Esophagus muscularis mucosa (tissue), 4 donors: ENCODE data around the gene AURKB. TPM values are rescaled to one million over a fixed set of nuclear protein-coding genes. Genes with fewer than 3 reads are reported as not detected.

ENCODE experiments used
- DNase-seq: peaks from one replicate; pipeline ENCODE4 v3.0.0-alpha.2; 2017; ENCODE audit errors: extremely low spot score
- H3K27ac ChIP-seq, 4 donors: fragments of 200-600 bp; sonication (generic); replicated peaks in 1 of 4; 1 replicate in 3 of 4; 2 replicates in 1 of 4; pipeline ENCODE4 v1.5.1; 2016 to 2019; ENCODE audit warnings: mild to moderate bottlenecking in 1 of 4
- H3K27me3 ChIP-seq, 4 donors: fragments of 200-600 bp; sonication (generic); one replicate each; pipeline versions ENCODE4 v1.5.1 to v1.6.0; 2016 to 2019
- H3K36me3 ChIP-seq, 4 donors: fragments of 200-600 bp; sonication (generic); one replicate each; pipeline ENCODE4 v1.5.1; 2016 to 2019
- H3K4me1 ChIP-seq, 4 donors: fragments of 200-600 bp; sonication (generic); one replicate each; pipeline ENCODE4 v1.5.1; 2016 to 2019
- H3K4me3 ChIP-seq, 4 donors: fragments of 200-600 bp; sonication (generic); 1 replicate in 2 of 4; 2 replicates in 2 of 4; pipeline ENCODE4 v1.5.1; 2016 to 2019; ENCODE audit warnings: mild to moderate bottlenecking in 4 of 4, moderate library complexity in 1 of 4
- H3K9me3 ChIP-seq, 4 donors: fragments of 200-600 bp; sonication (generic); 1 replicate in 3 of 4; 2 replicates in 1 of 4; pipeline ENCODE4 v1.5.1; 2016 to 2019
- EP300 ChIP-seq: sonication (generic); formaldehyde crosslinking; IDR thresholded peaks from one replicate; pipeline ENCODE4 v1.6.1; 2017; ENCODE audit warnings: antibody characterized with exemption
- POLR2A ChIP-seq: fragments of 450-650 bp; IDR thresholded peaks from one replicate; pipeline ENCODE4 v1.6.1; 2017; ENCODE audit warnings: antibody characterized with exemption, moderate library complexity, mild to moderate bottlenecking, low read depth
- POLR2AphosphoS5 ChIP-seq, 2 donors: sonication (generic); formaldehyde crosslinking; IDR thresholded peaks; one replicate each; pipeline ENCODE4 v1.6.1; 2017; ENCODE audit warnings: antibody characterized with exemption in 2 of 2
- WGBS: methylation state at CpG from one replicate; pipeline ENCODE4 v1.1.5; 2018; 5-methylcytosine and 5-hydroxymethylcytosine counted together
- intact Hi-C: fragments of 100-400 bp; cut with DNase I; formaldehyde crosslinking; loops from one replicate; pipeline ENCODE4 v1.15.1; 2023
- total RNA-seq, 4 donors: library from RNA; depleted of rRNA; stranded (reverse); fragments of >200 nt; gene quantifications; one replicate each; pipeline versions ENCODE4 v1.1.0 to v1.2.1, GENCODE V29; 2016
- TF ChIP-seq, protein P1 (sequence below), 3 experiments: fragments of 200-600 bp in 2 of 3; fragments of 450-650 bp in 1 of 3; sonication (generic) in 2 of 3; IDR thresholded peaks; one replicate each; pipeline ENCODE4 v1.5.1; 2017 to 2019; ENCODE audit warnings: antibody characterized with exemption in 3 of 3, mild to moderate bottlenecking in 2 of 3, moderate library complexity in 1 of 3

The AURKB gene
- total RNA-seq, 4 donors from 2014 or later, result 1.5 TPM; not detected in 3

DNA sequence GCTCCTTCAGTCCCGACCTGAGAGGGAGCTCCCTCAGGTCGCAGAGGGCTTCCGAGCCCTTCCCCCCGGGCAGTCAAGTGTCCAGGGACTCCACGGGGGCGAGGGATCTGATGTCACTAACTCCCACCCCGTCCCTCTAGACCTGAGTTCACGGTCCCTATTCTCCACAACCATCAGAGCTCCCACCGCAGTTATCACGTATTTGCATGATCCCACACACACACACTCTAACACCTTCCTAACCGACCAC lies 54.5 kb downstream of the AURKB start:
- intact Hi-C loops, result no loop called here
- Histone ChIP-seq H3K9me3 (no peaks in the 10 kb centered on the region), H3K27me3 (no peaks in the 10 kb centered on the region), H3K36me3 (peaks cover 4 to 23% (median 18%) of the 10 kb centered on the region in 4 donors), H3K27ac (peak overlapping the region; percentile 94 to 100 (median 100)), H3K4me1 (peaks cover 37 to 60% (median 59%) of the 10 kb centered on the region in 4 donors), H3K4me3 (peak overlapping the region; percentile 72 to 93 (median 84))
- DNase-seq, result no peak
- WGBS, result 0% methylated on average over 11 of the region's 11 CpGs
- TF ChIP-seq POLR2AphosphoS5 (IDR thresholded peaks at IDR 0.05) (no peak), POLR2A (no peak), EP300 (no peak)
- TF ChIP-seq, protein P1, sequence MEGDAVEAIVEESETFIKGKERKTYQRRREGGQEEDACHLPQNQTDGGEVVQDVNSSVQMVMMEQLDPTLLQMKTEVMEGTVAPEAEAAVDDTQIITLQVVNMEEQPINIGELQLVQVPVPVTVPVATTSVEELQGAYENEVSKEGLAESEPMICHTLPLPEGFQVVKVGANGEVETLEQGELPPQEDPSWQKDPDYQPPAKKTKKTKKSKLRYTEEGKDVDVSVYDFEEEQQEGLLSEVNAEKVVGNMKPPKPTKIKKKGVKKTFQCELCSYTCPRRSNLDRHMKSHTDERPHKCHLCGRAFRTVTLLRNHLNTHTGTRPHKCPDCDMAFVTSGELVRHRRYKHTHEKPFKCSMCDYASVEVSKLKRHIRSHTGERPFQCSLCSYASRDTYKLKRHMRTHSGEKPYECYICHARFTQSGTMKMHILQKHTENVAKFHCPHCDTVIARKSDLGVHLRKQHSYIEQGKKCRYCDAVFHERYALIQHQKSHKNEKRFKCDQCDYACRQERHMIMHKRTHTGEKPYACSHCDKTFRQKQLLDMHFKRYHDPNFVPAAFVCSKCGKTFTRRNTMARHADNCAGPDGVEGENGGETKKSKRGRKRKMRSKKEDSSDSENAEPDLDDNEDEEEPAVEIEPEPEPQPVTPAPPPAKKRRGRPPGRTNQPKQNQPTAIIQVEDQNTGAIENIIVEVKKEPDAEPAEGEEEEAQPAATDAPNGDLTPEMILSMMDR (IDR thresholded peaks at IDR 0.05), result no peak

DNA sequence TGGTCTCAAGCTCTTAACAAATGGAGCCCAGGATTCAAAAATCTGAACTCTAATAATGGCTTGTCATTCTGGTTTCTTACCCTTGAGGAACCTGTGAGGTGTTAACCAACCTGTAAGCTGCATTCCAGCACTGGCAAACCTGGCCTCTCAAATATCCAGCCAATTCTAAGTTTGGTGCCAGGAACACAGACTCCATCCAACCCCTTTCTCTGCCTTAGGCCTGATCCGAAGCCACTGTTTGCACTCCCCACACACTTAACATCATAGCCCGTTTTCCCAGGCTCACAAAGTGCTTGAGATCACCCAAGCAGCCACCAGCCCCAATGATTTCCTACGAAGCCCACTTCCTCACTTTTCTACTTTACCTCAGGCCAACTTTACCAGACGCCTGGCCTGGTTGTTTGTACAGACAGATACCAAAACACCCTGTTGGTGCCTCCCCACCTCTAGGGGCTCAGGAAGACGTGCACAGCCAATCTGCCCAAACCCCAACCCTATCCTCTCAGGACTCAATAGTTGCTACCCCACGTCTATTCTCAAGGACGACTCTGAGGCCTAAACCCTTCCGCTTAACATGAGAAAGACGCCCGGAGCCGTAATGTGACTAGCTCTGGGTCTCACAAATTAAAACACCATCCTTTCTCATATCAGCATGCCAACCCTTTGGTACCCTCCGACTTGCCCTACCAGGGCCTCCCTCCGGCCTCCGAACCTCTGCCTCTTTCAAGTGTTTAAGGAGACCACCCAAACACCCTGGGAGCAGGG lies 55.0 kb downstream of the AURKB start:
- intact Hi-C loops, result no loop called here
- peak overlapping the region; percentile 94 to 100 (median 100) for H3K27ac ChIP-seq
- peak overlapping the region; percentile 72 to 93 (median 84) for H3K4me3 ChIP-seq
- H3K36me3 ChIP-seq, result peaks cover 3 to 23% (median 18%) of the 10 kb centered on the region in 4 donors
- 10% methylated on average over 13 of the region's 14 CpGs for WGBS
- peaks cover 38 to 60% (median 59%) of the 10 kb centered on the region in 4 donors for H3K4me1 ChIP-seq
- no peak for TF ChIP-seq POLR2AphosphoS5 (IDR thresholded peaks at IDR 0.05)
- TF ChIP-seq, protein P1 (IDR thresholded peaks at IDR 0.05), result no peak
- no peak for TF ChIP-seq EP300
- TF ChIP-seq POLR2A, result no peak
- no peaks in the 10 kb centered on the region for H3K27me3 ChIP-seq
- no peaks in the 10 kb centered on the region for H3K9me3 ChIP-seq
- DNase-seq, result no peak

Other genes starting within 250 kb of the AURKB start
- gene GUCY2D, start 208.0 kb downstream of the AURKB start, total RNA-seq, result 1 to 10 TPM in 1 of 4 donors, not detected in 3; 1.1 TPM
- gene ALOX15B, start 171.5 kb downstream of the AURKB start, total RNA-seq, result 1 to 10 TPM; 1.3 to 3.7 (median 2.0) TPM
- gene ALOX12B, start 122.9 kb downstream of the AURKB start, total RNA-seq, result not detected
- not detected for gene ALOXE3, start 92.1 kb downstream of the AURKB start, total RNA-seq
- 1 to 10 TPM in 1 of 4 donors, not detected in 3; 1.4 TPM for gene HES7, start 86.5 kb downstream of the AURKB start, total RNA-seq
- gene PER1, start 58.2 kb downstream of the AURKB start, total RNA-seq, result 100 to 1,000 TPM; 127 to 263 (median 168) TPM
- 10 to 100 TPM; 23.7 to 36.4 (median 33.0) TPM for gene VAMP2, start 47.6 kb downstream of the AURKB start, total RNA-seq
- gene TMEM107, start 34.2 kb downstream of the AURKB start, total RNA-seq, result 10 to 100 TPM; 10.4 to 17.8 (median 13.6) TPM
- 10 to 100 TPM in 3 of 4 donors, 1 to 10 TPM in 1; 8.6 to 22.4 (median 13.9) TPM for gene BORCS6, start 20.4 kb downstream of the AURKB start, total RNA-seq
- 10 to 100 TPM; 15.4 to 24.1 (median 17.2) TPM for gene CTC1, start 37.5 kb upstream of the AURKB start, total RNA-seq
- 10 to 100 TPM in 2 of 4 donors, 1 to 10 TPM in 2; 8.8 to 15.2 (median 11.2) TPM for gene PFAS, start 38.7 kb upstream of the AURKB start, total RNA-seq
- gene RANGRF, start 78.1 kb upstream of the AURKB start, total RNA-seq, result 10 to 100 TPM; 26.5 to 43.6 (median 34.4) TPM
- gene SLC25A35, start 84.8 kb upstream of the AURKB start, total RNA-seq, result 1 to 10 TPM in 3 of 4 donors, under 1 TPM in 1; 0.99 to 2.5 (median 1.3) TPM
- 10 to 100 TPM in 2 of 4 donors, 1 to 10 TPM in 2; 3.3 to 19.8 (median 12.6) TPM for gene ARHGEF15, start 99.7 kb upstream of the AURKB start, total RNA-seq
- not detected for gene ODF4, start 129.3 kb upstream of the AURKB start, total RNA-seq
- gene RPL26, start 172.6 kb upstream of the AURKB start, total RNA-seq, result 1,000 to 10,000 TPM; 1,511 to 3,942 (median 2,863) TPM
- under 1 TPM in 1 of 4 donors, not detected in 3; 0.42 TPM for gene RNF222, start 187.3 kb upstream of the AURKB start, total RNA-seq
- 10 to 100 TPM; 48.2 to 80.8 (median 55.5) TPM for gene NDEL1, start 225.3 kb upstream of the AURKB start, total RNA-seq